Measurements from ENCODE around the gene PNRC2.
"Not testable (repeated sequence)": the region's sequence is repeated elsewhere in the genome, so short reads cannot be mapped to it uniquely, and the experiment has no call there.

The PNRC2 gene

GRCh38 chr1:23992011-23992410, 32.4 kb downstream of the PNRC2 start:
- not testable (repeated sequence) for DNase-seq (ENCODE audit: low read depth)

- DNase-seq (ENCODE audit: low read depth): no peak
Measured at GRCh38 chr1:23995431-23995837, 35.8 kb downstream of the PNRC2 start.

GRCh38 chr1:23996700-23997229, 37.1 kb downstream of the PNRC2 start:
- DNase-seq (ENCODE audit: low read depth): no peak

GRCh38 chr1:23997812-23998211, 38.2 kb downstream of the PNRC2 start:
- no peak for DNase-seq (ENCODE audit: low read depth)

GRCh38 chr1:23999156-23999671, 39.6 kb downstream of the PNRC2 start:
- DNase-seq (ENCODE audit: low read depth): no peak

GRCh38 chr1:24002695-24003094, 43.1 kb downstream of the PNRC2 start:
- DNase-seq (ENCODE audit: low read depth): no peak

- DNase-seq (ENCODE audit: low read depth): no peak
Measured at GRCh38 chr1:24003331-24003972, 43.8 kb downstream of the PNRC2 start.

GRCh38 chr1:24004132-24004531, 44.5 kb downstream of the PNRC2 start:
- DNase-seq (ENCODE audit: low read depth): no peak

- DNase-seq (ENCODE audit: low read depth): no peak
Measured at GRCh38 chr1:24005163-24005562, 45.5 kb downstream of the PNRC2 start.

- DNase-seq (ENCODE audit: low read depth): no peak
Measured at GRCh38 chr1:24007079-24007478, 47.5 kb downstream of the PNRC2 start.

GRCh38 chr1:24008574-24009184, 49.1 kb downstream of the PNRC2 start:
- not testable (repeated sequence) for DNase-seq (ENCODE audit: low read depth)

GRCh38 chr1:24009406-24009805, 49.8 kb downstream of the PNRC2 start:
- DNase-seq (ENCODE audit: low read depth): no peak

- no peak for DNase-seq (ENCODE audit: low read depth)
Measured at GRCh38 chr1:24010650-24011049, 51.0 kb downstream of the PNRC2 start.

GRCh38 chr1:24012878-24013277, 53.2 kb downstream of the PNRC2 start:
- DNase-seq (ENCODE audit: low read depth): not testable (repeated sequence)
